ENCODE data around the gene CELF3. TPM values are rescaled to one million over a fixed set of nuclear protein-coding genes. Genes with fewer than 3 reads are reported as not detected.
"Not testable (repeated sequence)": the region's sequence is repeated elsewhere in the genome, so short reads cannot be mapped to it uniquely, and the experiment has no call there.

Gene CELF3
- total and polyA plus RNA-seq, 2 of the 4 experiments (the other 2 are of a cell fraction) = not detected

DNA sequence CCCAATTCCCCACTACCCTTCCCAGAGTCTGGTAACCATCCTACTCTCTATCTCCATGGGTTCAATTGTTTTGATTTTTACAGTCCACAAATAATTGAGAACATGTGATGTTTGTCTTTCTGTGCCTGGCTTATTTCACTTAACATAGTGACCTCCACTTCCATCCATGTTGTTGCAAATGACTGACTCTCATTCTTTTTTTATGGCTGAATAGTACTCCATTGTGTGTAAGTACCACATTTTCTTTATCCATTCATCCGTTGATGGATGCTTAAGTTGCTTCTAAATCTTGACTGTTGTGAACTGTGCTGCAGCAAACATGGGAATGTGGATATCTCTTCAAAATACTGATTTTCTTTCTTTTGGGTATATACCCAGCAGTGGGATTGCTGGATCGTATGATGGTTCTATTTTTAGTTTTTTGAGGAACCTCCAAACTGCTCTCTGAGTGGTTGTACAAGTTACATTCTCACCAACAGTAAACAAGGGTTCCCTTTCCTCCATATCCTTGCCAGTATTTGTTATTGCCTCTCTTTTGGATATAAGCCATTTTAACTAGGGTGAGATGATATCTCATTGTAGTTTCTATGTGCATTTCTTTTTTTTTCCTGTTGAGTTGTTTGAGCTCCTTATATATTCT lies 46.4 kb downstream of the CELF3 start:
- H2AFZ ChIP-seq (replicated peaks; ENCODE audit: low read length, poor library complexity); DNase-seq; H3K4me1 ChIP-seq (ENCODE audit: control insufficient read depth, insufficient read depth, low read length); H2AK5ac ChIP-seq (ENCODE audit: low read depth, low read length); H3K4ac ChIP-seq (ENCODE audit: low read depth, low read length); H4K20me1 ChIP-seq (ENCODE audit: insufficient read depth, low read length); H4K91ac ChIP-seq (ENCODE audit: insufficient read depth, low read depth, low read length); H3K27ac ChIP-seq (ENCODE audit: insufficient read depth, low read length); intact Hi-C loops (cut with micrococcal nuclease); H3K4me3 ChIP-seq (ENCODE audit: insufficient read depth, low read depth, low read length); POLR2A ChIA-PET (ENCODE audit: unreplicated experiment); H3K23ac ChIP-seq (ENCODE audit: low read depth, low read length); H3K18ac ChIP-seq (ENCODE audit: low read depth, low read length); H2BK5ac ChIP-seq (ENCODE audit: low read depth, low read length, poor library complexity, severe bottlenecking); ATAC-seq (ENCODE audit: low read depth); H3K9me1 ChIP-seq (ENCODE audit: insufficient read depth, low read length); H2AK9ac ChIP-seq (replicated peaks; ENCODE audit: low read depth, low read length, poor library complexity); H2BK20ac ChIP-seq (ENCODE audit: low read depth, low read length); in situ Hi-C loops (cut with MboI; ENCODE audit: low sequenced_read_pairs); H2BK15ac ChIP-seq (ENCODE audit: low read depth, low read length); H4K5ac ChIP-seq (ENCODE audit: low read depth, low read length); H3K79me1 ChIP-seq (ENCODE audit: low read depth in 1 of 2, low read length in 2 of 2); H3K56ac ChIP-seq (ENCODE audit: extremely low read depth, insufficient read depth, low read length); dilution Hi-C loops (cut with HindIII; ENCODE audit: low sequenced_read_pairs, unreplicated experiment); H3K4me2 ChIP-seq (ENCODE audit: low read depth, low read length); H3K9me3 ChIP-seq (ENCODE audit: control insufficient read depth, insufficient read depth, low read length); BruUV-seq (replicated peaks); H3K14ac ChIP-seq (replicated peaks; ENCODE audit: low read depth, low read length); H3K27me3 ChIP-seq (ENCODE audit: control insufficient read depth, insufficient read depth, low read length); H2BK120ac ChIP-seq (ENCODE audit: low read depth, low read length); H4K8ac ChIP-seq (ENCODE audit: low read depth in 2 of 2, low read length in 2 of 2); H3K9ac ChIP-seq (ENCODE audit: low read depth, low read length); CTCF ChIA-PET; H3K36me3 ChIP-seq (ENCODE audit: control insufficient read depth, insufficient read depth, low read length): not testable (repeated sequence)
- no CpG with 5 or more reads among the region's 2 CpGs for WGBS, 2 experiments (ENCODE audit: extremely low coverage in 2 of 2, insufficient read length in 1 of 2)
